NCI-H2227 (cell line): Measurements from ENCODE around the gene ADH1B.
"Not testable (repeated sequence)": the region's sequence is repeated elsewhere in the genome, so short reads cannot be mapped to it uniquely, and the experiment has no call there.

Source experiments
- DNase-seq: peaks from one replicate; lab custom pipeline; 2025; ENCODE audit not compliant: unreplicated experiment; lab: John Stamatoyannopoulos, UW

ADH1B gene

DNA sequence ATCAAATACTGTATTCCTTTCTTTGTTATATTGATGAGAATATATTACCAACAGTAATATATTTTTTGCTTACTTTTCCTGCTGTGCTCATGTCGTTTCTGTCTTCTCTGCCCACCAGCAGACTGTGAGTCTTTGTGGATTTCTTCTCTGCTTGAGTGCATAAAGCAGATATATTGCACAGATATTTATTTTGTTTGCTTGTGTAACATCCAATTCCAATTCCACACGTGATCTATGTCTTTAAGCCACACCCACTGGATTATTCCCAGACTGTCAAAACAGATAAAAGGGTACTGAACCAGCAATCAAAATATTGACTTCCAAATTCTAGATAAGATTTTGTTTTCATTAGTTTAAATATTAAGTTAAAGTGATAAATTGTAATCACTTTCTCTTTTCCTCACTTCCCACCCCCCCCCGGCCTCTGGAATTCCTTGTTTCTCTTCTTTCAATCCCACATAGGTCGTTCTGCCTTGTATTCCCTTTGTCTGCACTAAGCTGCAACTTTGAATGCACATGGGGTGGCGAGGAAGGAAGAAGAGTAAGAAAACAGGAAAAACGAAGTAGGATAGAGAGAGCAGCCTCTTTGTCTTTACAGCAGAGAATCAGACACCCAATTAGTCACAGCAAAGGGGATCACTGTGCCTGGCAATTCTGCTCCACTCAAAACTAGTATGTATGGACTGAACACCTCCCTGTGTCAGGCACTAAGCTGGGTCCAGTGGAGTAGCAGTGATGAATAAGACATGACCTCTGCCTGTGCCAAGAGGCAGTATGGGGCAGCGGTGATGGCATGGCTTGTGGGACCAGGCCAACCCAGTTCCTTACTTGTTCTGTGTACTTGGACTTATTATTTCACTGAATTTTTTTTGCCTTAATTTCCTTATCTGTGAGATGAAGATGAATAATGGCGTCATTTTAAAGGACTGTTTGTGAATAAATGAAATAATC lies at the start of gene ADH1B:
Gene ADH1B (minus strand): TSS at position 161 of the 951 bp plus-strand sequence. CDS start 70 bp downstream, at position 91.
- DNase-seq: no peak

DNA sequence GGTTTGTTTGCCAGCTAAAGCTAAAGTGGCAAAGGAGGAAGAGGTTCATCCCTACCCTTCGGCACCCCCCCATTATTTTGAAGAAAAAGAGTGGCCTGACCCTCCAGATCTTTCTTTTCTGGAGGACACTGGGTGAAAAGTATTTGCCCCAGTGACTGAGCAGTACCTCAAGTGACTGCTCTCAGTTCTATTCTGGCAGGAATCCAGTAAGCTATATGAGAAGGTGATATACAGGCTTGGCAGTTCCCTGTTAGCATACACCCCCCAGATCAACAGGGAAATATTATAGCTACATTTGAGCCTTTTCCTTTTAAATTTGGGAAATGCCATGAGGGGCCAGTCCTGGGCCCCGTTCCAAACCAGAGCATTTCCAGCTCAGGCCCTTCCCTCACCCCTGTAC lies 46.6 kb upstream of the ADH1B start:
- DNase-seq: not testable (repeated sequence)

DNA sequence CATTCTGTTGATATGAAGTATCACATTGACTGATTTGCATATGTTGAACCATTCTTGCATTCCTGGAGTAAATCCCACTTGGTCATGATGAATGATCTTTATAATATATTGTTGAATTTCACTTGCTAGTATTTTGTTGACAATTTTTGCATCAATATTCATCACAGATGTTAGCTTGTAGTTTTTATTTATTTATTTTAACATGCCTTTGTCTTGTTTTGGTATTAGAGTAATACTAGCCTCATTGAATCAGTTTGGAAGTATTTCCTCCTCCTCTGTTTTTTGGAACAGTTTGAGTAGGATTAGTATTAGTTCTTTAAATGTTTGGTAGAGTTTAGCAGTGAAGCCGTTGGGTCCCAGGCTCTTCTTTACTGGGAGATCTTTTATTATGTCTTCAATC lies 45.3 kb upstream of the ADH1B start:
- DNase-seq: no peak

DNA sequence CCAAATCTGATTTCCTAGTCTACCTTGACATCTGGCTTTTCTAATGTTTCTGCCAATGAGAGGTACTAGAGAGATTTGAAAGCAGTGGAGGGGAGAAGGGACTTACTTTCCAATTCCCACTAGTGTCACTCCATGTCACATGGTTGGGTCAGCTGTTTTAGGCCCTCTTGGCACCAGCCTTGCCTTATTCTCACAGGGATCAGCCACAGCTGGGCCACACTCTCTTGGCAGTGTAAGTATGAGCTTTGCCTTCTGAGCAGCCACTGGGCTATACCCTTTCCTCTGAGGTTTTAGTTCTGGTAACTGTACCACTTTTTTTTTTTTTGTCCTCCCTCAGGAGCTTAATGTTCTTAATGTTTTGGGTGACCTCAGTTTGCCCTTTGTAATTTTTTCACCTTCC lies 41.6 kb upstream of the ADH1B start:
- DNase-seq: no peak

DNA sequence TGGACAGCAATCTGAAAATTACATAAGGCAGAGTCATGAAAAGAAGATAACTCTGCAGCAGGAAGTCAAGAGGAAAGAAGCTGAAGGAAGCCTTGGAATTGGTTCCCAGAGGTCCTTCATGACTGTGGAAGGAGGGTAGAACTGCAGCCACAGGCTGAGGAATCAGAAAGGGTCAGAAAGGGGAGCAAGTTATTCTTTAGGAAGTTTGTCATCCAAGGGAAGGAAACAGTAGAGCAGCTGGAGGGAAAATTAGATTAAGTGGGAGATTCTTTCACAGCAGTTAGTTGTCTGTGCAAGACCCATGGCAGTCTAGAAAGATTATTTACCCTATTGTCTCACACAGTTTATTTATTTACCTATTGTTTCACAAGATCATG lies 40.7 kb upstream of the ADH1B start:
- DNase-seq: no peak

DNA sequence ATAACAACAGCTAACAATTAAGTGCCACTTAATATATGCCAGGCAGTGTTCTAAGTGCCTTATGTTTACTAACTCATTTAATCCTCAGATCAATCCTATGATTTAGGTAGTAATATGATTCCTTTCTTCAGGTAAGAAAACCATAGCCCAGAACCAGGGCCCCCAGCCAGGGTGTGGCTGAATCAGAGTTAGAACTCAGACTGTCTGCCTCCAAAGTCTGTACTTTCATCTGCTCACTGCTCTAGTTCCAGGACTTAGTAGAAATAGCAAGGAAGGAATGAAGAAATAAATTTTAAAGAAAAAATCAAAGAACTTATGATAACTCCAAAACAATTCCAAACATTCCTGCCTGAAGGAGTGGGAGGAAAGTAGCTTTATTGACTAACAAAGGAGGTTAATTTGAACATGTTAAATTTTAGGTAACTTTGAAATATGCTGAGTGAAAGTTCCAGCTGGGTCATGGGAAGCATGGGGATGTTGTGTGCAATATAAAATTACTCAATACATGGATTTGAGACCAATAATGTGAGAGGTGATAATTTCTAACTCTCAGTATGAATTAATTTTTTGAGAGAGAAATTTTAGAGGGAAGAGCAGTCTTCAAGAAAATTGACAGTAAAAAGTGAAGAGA lies 40.2 kb upstream of the ADH1B start:
- no peak for DNase-seq

DNA sequence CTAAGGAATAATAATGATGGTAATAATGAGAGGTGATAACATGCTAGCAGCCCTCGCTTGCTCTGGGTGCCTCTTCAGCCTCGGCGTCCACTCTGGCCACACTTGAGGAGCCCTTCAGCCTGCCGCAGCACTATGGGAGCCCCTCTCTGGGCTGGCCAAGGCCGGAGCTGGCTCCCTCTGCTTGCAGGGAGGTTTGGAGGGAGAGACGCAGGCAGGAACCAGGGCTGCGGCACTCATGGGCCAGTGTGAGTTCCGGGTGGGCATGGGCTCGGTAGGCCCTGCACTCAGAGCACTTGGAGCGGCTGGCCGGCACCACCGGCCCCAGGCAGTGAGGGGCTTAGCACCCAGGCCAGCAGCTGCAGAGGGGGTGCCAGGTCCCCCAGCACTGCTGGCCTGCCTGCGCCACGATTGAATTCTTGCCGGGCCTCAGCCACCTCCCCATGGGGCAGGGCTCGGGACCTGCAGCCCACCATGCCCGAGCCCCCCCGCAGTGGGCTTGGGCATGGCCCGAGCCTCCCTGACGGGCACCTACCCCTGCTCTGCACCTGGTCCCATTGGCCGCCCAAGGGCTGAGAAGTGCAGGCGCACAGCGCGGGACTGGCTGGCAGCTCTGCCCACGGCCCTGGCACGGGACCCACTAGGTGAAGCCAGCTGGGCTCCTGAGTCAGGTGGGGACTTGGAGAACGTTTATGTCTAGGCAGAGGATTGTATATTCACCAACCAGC lies 38.4 kb upstream of the ADH1B start:
- no peak for DNase-seq

DNA sequence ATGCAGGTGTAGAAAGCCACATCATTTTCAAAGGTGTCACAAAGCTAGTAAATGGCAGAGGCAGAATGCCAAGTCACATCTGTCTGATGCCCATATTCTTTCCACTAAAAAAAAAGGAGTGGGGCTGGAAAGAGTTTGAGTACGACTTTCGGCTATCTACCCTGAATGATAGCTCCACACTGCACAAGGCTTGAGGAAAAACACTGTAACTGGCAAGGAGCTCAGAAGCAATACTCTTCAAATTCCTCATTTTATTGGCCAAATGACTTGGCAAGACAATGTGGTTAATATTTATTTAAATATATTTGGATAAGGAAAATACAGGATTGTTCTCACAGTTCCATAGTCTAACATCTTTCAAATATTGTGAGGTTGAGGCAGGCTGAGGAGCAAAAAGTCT lies 36.7 kb upstream of the ADH1B start:
- no peak for DNase-seq

DNA sequence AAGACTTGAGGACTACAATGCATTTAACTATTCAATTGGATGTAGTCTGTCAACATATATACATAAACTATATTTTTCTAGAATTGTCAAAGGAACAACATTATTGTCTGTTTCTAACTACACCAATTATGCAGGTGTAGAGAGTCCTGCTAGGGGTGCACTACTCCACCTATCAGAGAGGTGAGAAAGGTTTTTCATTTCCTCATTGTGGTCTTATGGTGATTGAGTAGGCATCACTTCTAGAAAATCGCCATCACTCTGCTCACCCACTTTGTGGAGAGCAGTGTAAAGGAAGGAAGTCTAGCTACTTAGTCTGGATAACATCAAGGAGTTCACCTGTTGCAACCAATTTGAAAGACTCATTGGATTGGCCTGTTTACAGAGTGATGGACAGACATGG lies 35.8 kb upstream of the ADH1B start:
- DNase-seq: no peak

DNA sequence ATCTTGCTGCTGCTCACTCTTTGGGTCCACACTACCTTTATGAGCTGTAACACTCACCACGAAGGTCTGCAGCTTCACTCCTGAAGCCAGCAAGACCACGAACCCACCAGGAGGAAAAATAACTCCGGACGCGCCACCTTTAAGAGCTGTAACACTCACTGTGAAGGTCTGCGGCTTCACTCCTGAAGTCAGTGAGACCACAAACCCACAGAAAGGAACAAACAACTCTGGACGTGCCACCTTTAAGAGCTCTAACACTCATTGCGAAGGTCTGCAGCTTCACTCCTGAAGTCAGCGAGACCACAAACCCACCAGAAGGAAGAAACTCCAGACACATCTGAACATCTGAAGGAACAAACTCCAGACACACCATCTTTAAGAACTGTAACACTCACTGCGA lies 34.9 kb upstream of the ADH1B start:
- DNase-seq: not testable (repeated sequence)

DNA sequence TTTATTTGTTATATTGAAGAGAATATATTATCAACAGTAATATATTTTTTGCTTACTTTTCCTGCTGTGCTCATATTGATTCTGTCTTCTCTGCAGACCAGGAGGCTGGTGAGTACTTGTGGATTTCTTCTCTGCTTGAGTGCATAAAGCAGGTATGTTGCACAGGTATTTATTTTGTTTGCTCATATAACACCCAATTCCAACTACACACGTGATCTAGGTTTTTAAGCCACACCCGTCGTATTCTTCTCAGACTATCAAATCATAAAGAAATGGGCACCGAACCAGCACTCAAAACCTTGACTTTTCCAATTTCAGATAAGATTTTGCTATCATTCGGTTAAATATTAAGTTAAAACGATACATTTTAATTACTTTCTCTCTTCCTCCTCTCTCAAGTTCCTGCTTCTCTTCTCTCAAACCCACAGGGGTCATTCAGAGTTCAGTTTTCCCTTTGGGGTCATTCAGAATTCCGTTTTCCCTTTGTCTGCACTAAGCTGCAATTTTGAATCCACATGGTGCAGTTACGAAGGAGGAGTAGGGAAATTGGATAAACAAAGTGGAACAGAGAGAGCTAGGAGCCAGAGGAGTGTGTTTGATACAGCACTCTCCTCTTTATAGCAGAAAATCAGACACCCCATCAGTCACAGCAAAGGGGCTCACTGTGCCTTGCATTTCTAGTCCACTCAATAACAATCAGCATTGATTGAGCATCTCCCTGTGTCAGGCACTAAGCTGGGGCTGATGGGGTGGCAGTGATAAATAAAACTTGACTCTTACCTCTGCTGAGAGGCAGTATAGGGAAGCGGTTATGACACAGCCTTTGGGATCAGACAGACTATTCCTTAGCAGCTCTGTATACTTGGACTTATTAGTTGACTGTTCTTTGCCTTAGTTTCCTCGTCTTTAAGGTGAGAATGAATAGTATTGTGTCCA lies 31.7 kb upstream of the ADH1B start, which contains the start of gene ADH1C:
Gene ADH1C (minus strand): TSS at position 145 of the 936 bp plus-strand sequence. CDS start 71 bp downstream, at position 74.
- DNase-seq: no peak

DNA sequence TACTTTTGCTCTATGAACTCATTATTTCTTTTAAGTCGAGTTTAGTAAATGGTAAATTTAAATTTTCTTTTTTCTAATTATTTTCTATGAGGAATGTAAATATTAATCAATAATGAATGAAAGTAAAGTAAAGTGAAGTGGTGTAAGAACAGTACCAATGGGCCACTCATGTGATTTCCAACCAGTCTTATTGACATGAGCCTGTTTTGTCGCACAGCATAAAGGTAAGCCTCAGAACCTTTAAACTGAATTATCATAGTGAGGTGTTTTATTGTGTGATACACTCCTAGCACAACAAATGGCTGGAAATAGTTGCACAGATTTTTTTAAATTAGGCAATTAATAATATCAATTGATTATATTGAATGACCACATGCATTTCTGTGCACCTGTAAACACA lies 30.3 kb upstream of the ADH1B start:
- no peak for DNase-seq

DNA sequence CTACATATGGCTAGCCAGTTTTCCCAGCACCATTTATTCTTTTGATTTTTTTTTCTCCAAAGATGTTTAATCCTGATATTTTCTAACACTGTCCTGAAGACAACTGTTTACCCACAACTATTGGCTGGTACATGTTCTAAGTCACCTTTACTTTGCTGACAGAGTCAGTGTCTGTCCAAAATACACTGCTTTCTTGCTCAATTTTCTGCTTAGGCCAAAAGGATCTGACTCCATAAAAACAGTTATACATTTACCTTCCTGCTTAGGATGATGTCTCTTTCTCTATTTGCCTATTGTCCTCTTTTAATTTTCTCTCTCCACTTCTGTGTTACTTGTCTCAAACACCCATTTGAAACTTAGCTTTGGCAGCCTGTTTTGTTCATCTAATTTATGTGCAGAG lies 28.1 kb upstream of the ADH1B start:
- no peak for DNase-seq

DNA sequence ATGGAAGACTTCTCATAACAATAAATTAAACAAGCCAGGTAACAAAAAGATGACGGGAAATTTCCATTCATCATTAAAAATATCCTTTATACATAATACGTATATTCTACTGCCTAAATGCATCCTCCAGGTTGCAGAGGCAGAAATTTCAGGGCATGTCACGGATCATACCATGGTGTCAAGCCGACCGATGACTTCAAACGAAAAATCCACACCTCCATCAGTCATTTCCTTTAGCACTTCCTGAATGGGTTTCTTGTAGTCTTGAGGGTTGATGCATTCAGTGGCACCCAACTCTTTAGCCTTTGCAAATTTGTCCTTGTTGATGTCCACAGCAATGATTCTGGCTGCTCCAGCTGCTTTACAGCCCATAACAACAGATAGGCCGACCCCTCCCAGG lies 21.4 kb upstream of the ADH1B start:
- DNase-seq: not testable (repeated sequence)

DNA sequence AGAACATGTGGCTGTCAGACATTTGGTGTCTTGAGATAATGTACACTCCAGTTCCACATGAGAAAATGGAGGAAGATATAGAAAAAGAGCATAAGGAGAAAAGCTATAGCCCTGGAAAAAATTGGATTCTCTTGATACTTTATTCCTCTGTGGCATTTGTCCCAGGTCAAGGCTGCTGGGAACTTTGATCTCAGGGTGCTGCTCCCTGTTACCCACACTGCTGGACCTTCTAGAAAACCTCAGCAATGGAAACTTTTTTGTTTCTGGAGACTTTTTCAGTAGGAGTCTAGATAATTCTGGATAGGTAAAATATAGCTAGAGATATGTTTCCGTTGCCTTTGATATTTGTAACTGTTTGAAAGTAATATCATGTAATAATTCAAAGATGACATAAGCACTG lies 20.2 kb upstream of the ADH1B start:
- DNase-seq: no peak

DNA sequence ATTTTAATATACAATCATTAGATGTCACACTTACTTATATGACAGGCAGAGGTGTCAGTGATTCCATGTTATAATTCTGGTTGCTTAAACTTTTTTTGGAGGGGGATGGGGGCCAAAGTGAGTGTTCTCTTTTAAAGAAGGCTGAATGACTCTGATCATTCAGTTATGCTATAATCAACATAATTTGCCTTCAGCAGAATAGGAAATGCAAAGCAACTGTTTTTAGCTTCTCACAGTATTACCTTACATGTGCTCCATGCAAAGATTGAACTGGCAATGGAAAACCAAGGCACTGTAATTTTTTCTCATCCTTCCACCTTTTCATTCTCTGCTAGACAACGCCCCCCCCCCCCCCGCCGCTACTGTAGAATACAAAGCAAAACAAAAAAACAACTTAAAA lies 18.0 kb upstream of the ADH1B start:
- no peak for DNase-seq

DNA sequence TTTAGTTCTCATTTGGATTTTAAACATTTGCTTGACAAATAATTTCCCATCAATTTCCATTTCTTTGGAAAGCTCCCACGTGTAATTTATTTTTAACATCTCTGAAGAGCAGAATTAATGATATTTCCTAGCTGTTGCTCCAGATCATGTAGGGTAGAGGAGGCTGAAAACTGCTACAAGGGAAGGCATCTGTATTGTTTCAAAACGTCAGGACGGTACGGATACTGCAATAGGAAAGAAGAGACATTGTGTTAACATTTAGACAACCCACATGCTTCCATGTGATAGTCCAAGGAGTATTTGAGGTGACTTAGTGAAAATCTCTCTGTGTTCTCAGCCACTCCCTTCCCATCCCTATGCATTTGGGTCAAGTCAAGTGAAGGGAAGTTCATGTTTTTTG lies 15.4 kb upstream of the ADH1B start:
- DNase-seq: no peak

DNA sequence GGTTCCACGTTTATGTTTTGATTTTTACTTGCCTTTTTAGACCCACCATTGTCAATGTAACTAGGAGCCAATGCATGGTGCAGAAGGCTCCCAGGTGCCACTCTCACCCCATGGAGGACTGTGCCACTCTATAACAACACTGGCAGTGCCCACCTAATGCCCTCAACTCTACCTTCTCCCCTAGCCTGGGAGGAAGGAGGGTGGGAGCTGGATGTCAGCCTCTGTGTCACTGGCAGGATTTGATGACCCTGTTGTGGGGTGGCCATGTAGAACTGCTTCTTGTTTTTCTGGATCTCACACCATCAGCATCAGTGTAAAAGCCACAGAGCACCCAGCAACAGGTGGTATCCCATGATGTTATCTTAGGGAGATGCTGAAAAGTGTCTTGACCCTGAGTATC lies 13.7 kb upstream of the ADH1B start:
- no peak for DNase-seq

DNA sequence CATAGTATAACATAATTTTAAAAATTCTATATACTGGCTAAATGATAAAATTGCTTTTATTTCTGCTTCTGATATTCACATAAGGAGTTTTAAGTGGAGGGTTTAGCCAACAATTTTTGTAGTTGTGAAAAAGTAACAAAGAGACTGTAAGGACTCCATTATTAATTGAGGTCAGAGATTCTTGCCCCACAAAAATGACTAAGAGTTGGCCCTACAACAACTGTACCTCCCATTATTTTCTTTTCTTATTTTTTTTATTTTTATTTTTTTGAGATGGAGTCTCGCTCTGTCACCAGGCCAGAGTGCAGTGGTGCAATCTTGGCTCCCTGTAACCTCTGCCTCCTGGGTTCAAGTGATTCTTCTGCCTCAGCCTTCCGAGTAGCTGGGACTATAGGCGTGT lies 9.4 kb upstream of the ADH1B start:
- DNase-seq: no peak

DNA sequence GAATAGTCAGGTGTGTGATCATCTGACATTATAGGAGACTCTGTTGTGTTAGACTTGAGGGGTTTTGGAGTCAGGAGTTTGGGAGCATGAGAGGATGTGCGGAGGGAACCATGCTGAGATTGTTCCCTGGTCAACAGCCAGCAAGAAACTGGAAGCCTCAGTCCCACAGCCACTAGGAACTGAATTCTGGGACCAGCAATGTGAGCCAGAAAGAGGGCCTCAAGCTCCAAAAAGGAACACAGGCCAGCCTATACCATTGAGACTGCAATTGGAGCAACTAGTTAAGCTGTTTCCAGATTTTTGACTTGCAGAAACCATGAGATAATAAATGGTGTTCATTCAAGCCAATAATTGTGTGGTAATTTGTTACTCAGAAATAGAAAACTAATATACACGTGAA lies 8.7 kb upstream of the ADH1B start:
- DNase-seq: no peak

DNA sequence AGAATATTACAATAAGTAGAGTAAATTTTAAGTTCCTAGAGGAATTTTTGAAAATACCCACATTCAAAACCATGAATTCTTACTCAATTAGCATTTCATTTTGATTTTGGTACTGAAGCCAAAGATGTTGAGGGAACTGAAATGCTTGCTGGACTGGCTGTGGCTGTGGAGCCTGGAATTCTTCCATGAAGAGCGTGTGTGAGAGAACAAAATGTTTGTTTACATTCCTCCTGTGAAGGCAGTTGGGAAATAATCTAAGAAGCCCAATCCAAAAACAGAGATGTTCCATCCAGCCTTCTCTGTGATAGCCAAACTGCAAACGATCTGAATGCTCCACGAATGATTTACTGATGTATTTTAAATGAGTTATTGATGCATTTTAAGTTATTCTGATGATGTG lies 3.8 kb upstream of the ADH1B start:
- no peak for DNase-seq
